ENCODE results near the gene CD36.

Gene CD36

GRCh38 chr7:80677629-80678028 lies 39.2 kb downstream of the CD36 start:
- DNase-seq (ENCODE audit: insufficient read length, low spot score) (no peak), FAIRE-seq (no peak)
- TF ChIP-seq POLR2A (IDR thresholded peaks at IDR 0.05; ENCODE audit: low read depth, low read length) (no peak), PAX5 (IDR thresholded peaks at IDR 0.05; ENCODE audit: insufficient read depth, low read length, severe bottlenecking) (no peak), TAF1 (IDR thresholded peaks at IDR 0.05; ENCODE audit: low read depth, low read length) (no peak), POU2F2 (IDR thresholded peaks at IDR 0.05; ENCODE audit: low read depth, low read length) (no peak), POLR2AphosphoS5 (IDR thresholded peaks at IDR 0.05; ENCODE audit: low read depth, low read length) (no peak), SPI1 (IDR thresholded peaks at IDR 0.05; ENCODE audit: low read depth, low read length) (no peak)

GRCh38 chr7:80678707-80679106 lies 40.3 kb downstream of the CD36 start:
- no peak for FAIRE-seq

GRCh38 chr7:80679921-80680907 lies 41.8 kb downstream of the CD36 start:
- DNase-seq (ENCODE audit: insufficient read length, low spot score), result no peak

More at GRCh38 chr7:80678707-80679106, 40.3 kb downstream of the CD36 start:
- DNase-seq (ENCODE audit: insufficient read length, low spot score), result no peak
- TF ChIP-seq POU2F2 (IDR thresholded peaks at IDR 0.05; ENCODE audit: low read depth, low read length) (no peak), TAF1 (IDR thresholded peaks at IDR 0.05; ENCODE audit: low read depth, low read length) (no peak), POLR2AphosphoS5 (IDR thresholded peaks at IDR 0.05; ENCODE audit: low read depth, low read length) (no peak), POLR2A (IDR thresholded peaks at IDR 0.05; ENCODE audit: low read depth, low read length) (no peak), SPI1 (IDR thresholded peaks at IDR 0.05; ENCODE audit: low read depth, low read length) (no peak), PAX5 (IDR thresholded peaks at IDR 0.05; ENCODE audit: insufficient read depth, low read length, severe bottlenecking) (no peak)

DNA sequence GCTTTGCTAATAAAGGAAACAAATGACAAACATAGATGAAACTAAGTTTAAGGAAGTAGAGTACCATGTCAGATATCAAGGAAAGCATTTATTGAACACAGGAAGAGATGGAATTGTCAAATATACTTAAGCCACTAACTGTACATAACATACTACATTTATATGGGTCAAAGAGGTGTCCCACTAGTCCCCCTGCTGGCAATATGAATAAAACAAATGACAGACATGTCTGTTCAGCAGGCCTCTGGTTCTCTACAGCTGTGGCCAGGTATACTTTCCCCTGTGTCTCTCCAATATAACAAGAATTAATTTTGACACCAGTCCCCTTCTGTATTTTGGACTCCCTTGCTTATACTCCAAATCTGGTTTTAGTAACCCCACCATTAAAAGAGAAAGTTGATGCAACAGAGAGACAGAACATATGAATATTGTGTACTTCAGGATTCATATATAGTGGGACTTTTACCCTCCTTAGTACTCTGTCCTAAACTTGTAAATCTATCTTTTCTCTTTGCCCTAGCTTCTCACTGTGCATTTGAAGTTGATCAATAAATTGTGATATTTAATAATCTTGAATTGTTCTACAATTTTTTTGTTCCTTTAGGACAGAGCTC lies 42.9 kb downstream of the CD36 start:
- TF ChIP-seq POLR2A (IDR thresholded peaks at IDR 0.05; ENCODE audit: low read depth, low read length) (no peak), PAX5 (IDR thresholded peaks at IDR 0.05; ENCODE audit: insufficient read depth, low read length, severe bottlenecking) (no peak), POLR2AphosphoS5 (IDR thresholded peaks at IDR 0.05; ENCODE audit: low read depth, low read length) (no peak), POU2F2 (IDR thresholded peaks at IDR 0.05; ENCODE audit: low read depth, low read length) (no peak), TAF1 (IDR thresholded peaks at IDR 0.05; ENCODE audit: low read depth, low read length) (no peak), SPI1 (IDR thresholded peaks at IDR 0.05; ENCODE audit: low read depth, low read length) (no peak)
- DNase-seq (ENCODE audit: insufficient read length, low spot score) (peak; percentile 4), FAIRE-seq (peak; percentile 23)

More at GRCh38 chr7:80679921-80680907, 41.8 kb downstream of the CD36 start:
- FAIRE-seq, result no peak
- TF ChIP-seq TAF1 (IDR thresholded peaks at IDR 0.05; ENCODE audit: low read depth, low read length), result no peak
- TF ChIP-seq POLR2AphosphoS5 (IDR thresholded peaks at IDR 0.05; ENCODE audit: low read depth, low read length), result no peak
- TF ChIP-seq SPI1 (IDR thresholded peaks at IDR 0.05; ENCODE audit: low read depth, low read length), result no peak
- TF ChIP-seq POLR2A (IDR thresholded peaks at IDR 0.05; ENCODE audit: low read depth, low read length), result no peak
- TF ChIP-seq POU2F2 (IDR thresholded peaks at IDR 0.05; ENCODE audit: low read depth, low read length), result no peak
- no peak for TF ChIP-seq PAX5 (IDR thresholded peaks at IDR 0.05; ENCODE audit: insufficient read depth, low read length, severe bottlenecking)

- no peak for DNase-seq (ENCODE audit: insufficient read length, low spot score)
- no peak for FAIRE-seq
- TF ChIP-seq POLR2A (IDR thresholded peaks at IDR 0.05; ENCODE audit: low read depth, low read length) (no peak), PAX5 (IDR thresholded peaks at IDR 0.05; ENCODE audit: insufficient read depth, low read length, severe bottlenecking) (no peak), SPI1 (IDR thresholded peaks at IDR 0.05; ENCODE audit: low read depth, low read length) (no peak), TAF1 (IDR thresholded peaks at IDR 0.05; ENCODE audit: low read depth, low read length) (no peak), POLR2AphosphoS5 (IDR thresholded peaks at IDR 0.05; ENCODE audit: low read depth, low read length) (no peak), POU2F2 (IDR thresholded peaks at IDR 0.05; ENCODE audit: low read depth, low read length) (no peak)
These were observed 44.3 kb downstream of the CD36 start for GRCh38 chr7:80682744-80683143.

DNA sequence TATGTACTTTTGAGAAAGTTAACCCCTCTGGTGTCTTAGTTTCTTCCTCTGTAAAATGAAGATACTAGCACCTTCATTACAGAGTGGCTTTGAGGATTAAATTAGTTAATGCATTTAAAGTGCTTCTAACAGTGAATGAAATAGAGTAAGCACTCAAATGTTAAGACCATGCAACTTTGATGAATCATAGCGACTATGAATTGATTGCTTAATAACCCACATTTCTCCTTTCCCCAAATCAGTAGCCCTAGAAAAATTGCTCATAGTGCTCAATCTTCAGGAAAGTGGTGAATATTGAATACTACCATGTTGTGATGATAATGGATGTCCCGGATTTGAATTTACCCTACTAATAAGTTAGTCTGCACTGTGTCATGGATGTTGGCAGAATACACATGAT lies 48.1 kb downstream of the CD36 start:
- DNase-seq (ENCODE audit: insufficient read length, low spot score) (no peak), FAIRE-seq (no peak)
- no peak for TF ChIP-seq POLR2A (IDR thresholded peaks at IDR 0.05; ENCODE audit: low read depth, low read length)
- TF ChIP-seq POLR2AphosphoS5 (IDR thresholded peaks at IDR 0.05; ENCODE audit: low read depth, low read length), result no peak
- no peak for TF ChIP-seq TAF1 (IDR thresholded peaks at IDR 0.05; ENCODE audit: low read depth, low read length)
- no peak for TF ChIP-seq SPI1 (IDR thresholded peaks at IDR 0.05; ENCODE audit: low read depth, low read length)
- no peak for TF ChIP-seq POU2F2 (IDR thresholded peaks at IDR 0.05; ENCODE audit: low read depth, low read length)
- TF ChIP-seq PAX5 (IDR thresholded peaks at IDR 0.05; ENCODE audit: insufficient read depth, low read length, severe bottlenecking), result no peak

- TF ChIP-seq PAX5 (IDR thresholded peaks at IDR 0.05; ENCODE audit: insufficient read depth, low read length, severe bottlenecking) (no peak), POLR2A (IDR thresholded peaks at IDR 0.05; ENCODE audit: low read depth, low read length) (no peak), POU2F2 (IDR thresholded peaks at IDR 0.05; ENCODE audit: low read depth, low read length) (no peak), SPI1 (IDR thresholded peaks at IDR 0.05; ENCODE audit: low read depth, low read length) (no peak), POLR2AphosphoS5 (IDR thresholded peaks at IDR 0.05; ENCODE audit: low read depth, low read length) (no peak), TAF1 (IDR thresholded peaks at IDR 0.05; ENCODE audit: low read depth, low read length) (no peak)
- DNase-seq (ENCODE audit: insufficient read length, low spot score) (no peak), FAIRE-seq (peak; percentile 48)
These were observed 60.7 kb downstream of the CD36 start for GRCh38 chr7:80699045-80699638.

DNA sequence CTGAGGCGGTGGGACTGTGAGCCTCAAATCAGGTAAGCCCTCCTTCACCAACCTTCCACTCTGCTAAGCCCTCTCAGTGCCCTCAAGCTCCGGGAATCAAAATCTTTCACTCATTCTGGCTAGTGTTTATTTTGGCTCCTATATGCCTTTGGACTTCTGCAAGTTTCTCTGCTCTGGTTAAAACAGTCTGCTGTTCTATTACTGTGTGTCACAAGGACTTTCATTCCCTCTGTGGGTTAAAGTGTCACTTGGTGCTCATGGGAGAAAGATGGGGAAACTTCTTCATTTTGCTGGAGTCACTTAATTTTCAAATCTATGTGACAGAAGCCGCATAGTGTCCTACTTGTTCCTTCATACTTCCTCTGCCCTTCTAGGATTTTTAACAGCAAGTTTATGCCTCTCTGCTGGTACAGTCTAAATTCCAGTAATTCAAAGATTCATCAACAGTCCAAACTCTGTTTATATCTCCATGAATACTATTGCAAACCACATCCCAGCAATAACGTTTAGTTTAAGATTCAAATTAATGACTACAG lies 61.3 kb downstream of the CD36 start:
- TF ChIP-seq POLR2A (IDR thresholded peaks at IDR 0.05; ENCODE audit: low read depth, low read length) (no peak), TAF1 (IDR thresholded peaks at IDR 0.05; ENCODE audit: low read depth, low read length) (no peak), POLR2AphosphoS5 (IDR thresholded peaks at IDR 0.05; ENCODE audit: low read depth, low read length) (no peak), POU2F2 (IDR thresholded peaks at IDR 0.05; ENCODE audit: low read depth, low read length) (no peak), SPI1 (IDR thresholded peaks at IDR 0.05; ENCODE audit: low read depth, low read length) (no peak), PAX5 (IDR thresholded peaks at IDR 0.05; ENCODE audit: insufficient read depth, low read length, severe bottlenecking) (no peak)
- FAIRE-seq, result no peak
- DNase-seq (ENCODE audit: insufficient read length, low spot score), result no peak

Data from GM12891 (cell line).